MM.1S (cell line): Measurements from ENCODE around the gene ERVK3-1.

Experiments used
- EZH2 ChIP-seq: fragments of 300-600 bp; sonication (generic); optimal IDR thresholded peaks from 2 replicates; pipeline ENCODE3; 2017; ENCODE audit warnings: low read depth, mild to moderate bottlenecking, antibody characterized with exemption, low read length, mixed read lengths
- TF ChIP-seq, protein P1 (sequence below): fragments of 300-600 bp; sonication (generic); IDR thresholded peaks from 2 replicates; pipeline ENCODE4 v1.5.1; 2016; ENCODE audit warnings: antibody characterized with exemption, low read length, mixed read lengths

- no peak for TF ChIP-seq EZH2
- TF ChIP-seq, protein P1, sequence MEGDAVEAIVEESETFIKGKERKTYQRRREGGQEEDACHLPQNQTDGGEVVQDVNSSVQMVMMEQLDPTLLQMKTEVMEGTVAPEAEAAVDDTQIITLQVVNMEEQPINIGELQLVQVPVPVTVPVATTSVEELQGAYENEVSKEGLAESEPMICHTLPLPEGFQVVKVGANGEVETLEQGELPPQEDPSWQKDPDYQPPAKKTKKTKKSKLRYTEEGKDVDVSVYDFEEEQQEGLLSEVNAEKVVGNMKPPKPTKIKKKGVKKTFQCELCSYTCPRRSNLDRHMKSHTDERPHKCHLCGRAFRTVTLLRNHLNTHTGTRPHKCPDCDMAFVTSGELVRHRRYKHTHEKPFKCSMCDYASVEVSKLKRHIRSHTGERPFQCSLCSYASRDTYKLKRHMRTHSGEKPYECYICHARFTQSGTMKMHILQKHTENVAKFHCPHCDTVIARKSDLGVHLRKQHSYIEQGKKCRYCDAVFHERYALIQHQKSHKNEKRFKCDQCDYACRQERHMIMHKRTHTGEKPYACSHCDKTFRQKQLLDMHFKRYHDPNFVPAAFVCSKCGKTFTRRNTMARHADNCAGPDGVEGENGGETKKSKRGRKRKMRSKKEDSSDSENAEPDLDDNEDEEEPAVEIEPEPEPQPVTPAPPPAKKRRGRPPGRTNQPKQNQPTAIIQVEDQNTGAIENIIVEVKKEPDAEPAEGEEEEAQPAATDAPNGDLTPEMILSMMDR, result no peak
Observed at GRCh38 chr19:58296104-58296503, 9.1 kb upstream of the ERVK3-1 start.
